ENCODE measurements around the gene NPAS3. TPM values are rescaled to one million over a fixed set of nuclear protein-coding genes. Genes with fewer than 3 reads are reported as not detected.

NPAS3 gene
- total RNA-seq, 6 experiments from 2014 or later, result 0.11 to 0.83 (median 0.21) TPM; not detected in 2

GRCh38 chr14:33362934-33363333 lies 424.3 kb downstream of the NPAS3 start:
- DNase-seq (no peak), ATAC-seq (no peak)
- no peaks in the 10 kb centered on the region for H3K27me3 ChIP-seq
- no peaks in the 10 kb centered on the region for H3K9me3 ChIP-seq
- no peak overlapping the region for H3K4me3 ChIP-seq
- no peak for TF ChIP-seq POLR2A (IDR thresholded peaks at IDR 0.05)
- no peak for TF ChIP-seq CTCF (IDR thresholded peaks at IDR 0.05)
- intact Hi-C loops (cut with DNase I), result no loop called here
- H3K4me1 ChIP-seq, result no peaks in the 10 kb centered on the region
- H3K27ac ChIP-seq, result no peak overlapping the region
- no peaks in the 10 kb centered on the region for H3K36me3 ChIP-seq
- 54% methylated on average over 6 of the region's 6 CpGs for WGBS (ENCODE audit: insufficient coverage, low coverage, low lambda C conversion rate, missing lambda C conversion rate)

- no peak for DNase-seq
- no peaks in the 10 kb centered on the region for H3K4me1 ChIP-seq
- H3K9me3 ChIP-seq, result no peaks in the 10 kb centered on the region
- intact Hi-C loops (cut with DNase I), result no loop called here
- TF ChIP-seq POLR2A (IDR thresholded peaks at IDR 0.05) (no peak), CTCF (IDR thresholded peaks at IDR 0.05) (no peak)
- WGBS (ENCODE audit: insufficient coverage, low coverage, low lambda C conversion rate, missing lambda C conversion rate), result 50% methylated on average over 3 of the region's 3 CpGs
- H3K36me3 ChIP-seq, result no peaks in the 10 kb centered on the region
- ATAC-seq, result no peak
- H3K27ac ChIP-seq, result no peak overlapping the region
- no peaks in the 10 kb centered on the region for H3K27me3 ChIP-seq
- no peak overlapping the region for H3K4me3 ChIP-seq
Observed at GRCh38 chr14:33363682-33364081, 425.0 kb downstream of the NPAS3 start.

DNA sequence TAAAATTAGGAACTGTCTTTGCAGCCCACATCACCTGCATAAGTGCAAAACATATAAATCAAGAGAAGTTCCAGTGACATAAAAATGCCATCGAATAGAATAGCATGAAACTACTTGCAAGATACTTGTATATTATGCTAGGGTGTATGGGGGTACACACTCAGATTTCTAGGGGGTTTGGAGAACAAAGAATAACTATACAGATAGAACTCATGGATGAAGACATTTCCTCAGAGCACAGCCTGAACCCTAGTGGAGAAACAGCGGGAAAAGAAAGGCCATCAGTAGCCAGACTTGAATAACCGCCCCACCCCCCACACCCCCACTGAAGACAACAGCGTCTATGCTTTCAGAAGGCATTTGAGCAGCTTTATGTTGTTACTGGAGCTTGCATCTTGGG lies 425.8 kb downstream of the NPAS3 start:
- Histone ChIP-seq H3K36me3 (no peaks in the 10 kb centered on the region), H3K27ac (no peak overlapping the region), H3K4me3 (no peak overlapping the region), H3K9me3 (no peaks in the 10 kb centered on the region), H3K27me3 (no peaks in the 10 kb centered on the region), H3K4me1 (no peaks in the 10 kb centered on the region)
- TF ChIP-seq POLR2A (IDR thresholded peaks at IDR 0.05), result no peak
- TF ChIP-seq CTCF (IDR thresholded peaks at IDR 0.05), result no peak
- 29% methylated on average over 3 of the region's 4 CpGs for WGBS (ENCODE audit: insufficient coverage, low coverage, low lambda C conversion rate, missing lambda C conversion rate)
- ATAC-seq (no peak), DNase-seq (no peak)
- intact Hi-C loops (cut with DNase I), result no loop called here

- no peak overlapping the region for H3K27ac ChIP-seq
- intact Hi-C loops (cut with DNase I), result no loop called here
- ATAC-seq (no peak), DNase-seq (no peak)
- H3K9me3 ChIP-seq, result no peaks in the 10 kb centered on the region
- TF ChIP-seq CTCF (IDR thresholded peaks at IDR 0.05), result no peak
- no peak for TF ChIP-seq POLR2A (IDR thresholded peaks at IDR 0.05)
- no peak overlapping the region for H3K4me3 ChIP-seq
- H3K4me1 ChIP-seq, result no peaks in the 10 kb centered on the region
- H3K36me3 ChIP-seq, result no peaks in the 10 kb centered on the region
- WGBS (ENCODE audit: insufficient coverage, low coverage, low lambda C conversion rate, missing lambda C conversion rate), result 54% methylated on average over 3 of the region's 3 CpGs
- no peaks in the 10 kb centered on the region for H3K27me3 ChIP-seq
Observed at GRCh38 chr14:33369041-33369440, 430.4 kb downstream of the NPAS3 start.

- H3K4me3 ChIP-seq, result no peak overlapping the region
- DNase-seq (no peak), ATAC-seq (no peak)
- H3K36me3 ChIP-seq, result no peaks in the 10 kb centered on the region
- no peaks in the 10 kb centered on the region for H3K9me3 ChIP-seq
- TF ChIP-seq CTCF (IDR thresholded peaks at IDR 0.05) (no peak), POLR2A (IDR thresholded peaks at IDR 0.05) (no peak)
- H3K27ac ChIP-seq, result no peak overlapping the region
- no peaks in the 10 kb centered on the region for H3K4me1 ChIP-seq
- intact Hi-C loops (cut with DNase I), result no loop called here
- H3K27me3 ChIP-seq, result no peaks in the 10 kb centered on the region
Observed at GRCh38 chr14:33369972-33370371, 431.3 kb downstream of the NPAS3 start.
